H1 (cell line): ENCODE data around the gene SLC1A2. TPM values are rescaled to one million over a fixed set of nuclear protein-coding genes. Genes with fewer than 3 reads are reported as not detected.

Experiments used
- CTCF ChIA-PET: fragments of 300-600 bp; sonication (Branson Sonifier 250); formaldehyde crosslinking; loops from one replicate; lab custom pipeline; 2021; ENCODE audit not compliant: partially characterized antibody; lab: Charles Lee
- POLR2A ChIA-PET: fragments of 300-600 bp; sonication (Branson Sonifier 250); formaldehyde crosslinking; loops from one replicate; lab custom pipeline; 2021; ENCODE audit warnings: inconsistent platforms; ENCODE audit not compliant: partially characterized antibody; lab: Charles Lee
- DNase-seq, 2 experiments: peaks; one replicate each; pipeline versions ENCODE4 v3.0.0 to v3.0.0-alpha.2; 2010 to 2022; ENCODE audit warnings: low spot score in 2 of 2, low read depth in 1 of 2, mixed read lengths in 1 of 2
- FAIRE-seq: peaks from 2 replicates; lab custom pipeline; 2011; peaks lifted over from hg19 to GRCh38; lab: Jason Lieb, UNC
- H2AFZ ChIP-seq: 2 replicates; pipeline ENCODE4 v1.8.1; 2012; ENCODE audit warnings: low read length, inconsistent platforms
- H2AK5ac ChIP-seq: 2 replicates; pipeline ENCODE4 v1.6.1; 2013; ENCODE audit warnings: low read depth, low read length
- H2BK120ac ChIP-seq: replicated peaks from 2 replicates; pipeline ENCODE3; 2013; ENCODE audit warnings: low read depth, low read length, inconsistent platforms
- H2BK12ac ChIP-seq: 2 replicates; pipeline ENCODE4 v1.6.1; 2013; ENCODE audit warnings: low read depth, low read length
- H2BK15ac ChIP-seq: 2 replicates; pipeline ENCODE4 v1.6.1; 2013; ENCODE audit warnings: low read length
- H2BK20ac ChIP-seq: 2 replicates; pipeline ENCODE4 v1.6.1; 2013; ENCODE audit warnings: low read length
- H2BK5ac ChIP-seq: 2 replicates; pipeline ENCODE4 v1.6.1; 2013; ENCODE audit warnings: low read depth, low read length
- H3K14ac ChIP-seq: 2 replicates; pipeline ENCODE4 v1.6.1; 2013; ENCODE audit warnings: inconsistent platforms; ENCODE audit not compliant: insufficient read length
- H3K18ac ChIP-seq: 2 replicates; pipeline ENCODE4 v1.6.1; 2013; ENCODE audit warnings: low read length; ENCODE audit errors: extremely low read depth
- H3K23ac ChIP-seq: 2 replicates; pipeline ENCODE4 v1.6.1; 2013; ENCODE audit warnings: inconsistent platforms; ENCODE audit not compliant: insufficient read length
- H3K23me2 ChIP-seq: 2 replicates; pipeline ENCODE4 v1.6.1; 2013; ENCODE audit warnings: low read depth, low read length
- H3K27ac ChIP-seq: 2 replicates; pipeline ENCODE4 v1.6.1; 2011; ENCODE audit warnings: low read depth, low read length, inconsistent platforms
- H3K27me3 ChIP-seq, 4 experiments: replicated peaks in 1 of 4; 1 replicate in 1 of 4; 2 replicates in 3 of 4; pipeline versions ENCODE4 v1.6.1 to v1.8.1; 2011 to 2013; ENCODE audit warnings: low read length in 3 of 4, mild to moderate bottlenecking in 3 of 4, inconsistent platforms in 2 of 4, mixed read lengths in 2 of 4, moderate library complexity in 1 of 4; ENCODE audit not compliant: control insufficient read depth in 3 of 4, insufficient read depth in 3 of 4; ENCODE audit errors: extremely low read depth in 1 of 4
- H3K36me3 ChIP-seq, 4 experiments: 2 replicates each; pipeline versions ENCODE4 v1.6.1 to v1.8.1; 2011 to 2013; ENCODE audit warnings: mild to moderate bottlenecking in 4 of 4, low read length in 3 of 4, moderate library complexity in 2 of 4, control low read depth in 1 of 4, inconsistent platforms in 1 of 4; ENCODE audit not compliant: insufficient read depth in 4 of 4, control insufficient read depth in 2 of 4
- H3K4ac ChIP-seq: replicated peaks from 2 replicates; pipeline ENCODE3; 2013; ENCODE audit warnings: low read length, low read depth, mixed read lengths, inconsistent platforms; ENCODE audit not compliant: insufficient read length
- H3K4me1 ChIP-seq, 4 experiments: replicated peaks in 1 of 4; 1 replicate in 1 of 4; 2 replicates in 3 of 4; pipeline versions ENCODE4 v1.6.1 to v1.8.1; 2011 to 2013; ENCODE audit warnings: low read length in 3 of 4, inconsistent platforms in 2 of 4, mixed read lengths in 1 of 4; ENCODE audit not compliant: insufficient read depth in 4 of 4, control insufficient read depth in 3 of 4
- H3K4me2 ChIP-seq, 2 experiments: 2 replicates each; pipeline versions ENCODE4 v1.6.1 to v1.8.1; 2011 to 2013; ENCODE audit warnings: low read depth in 2 of 2, low read length in 2 of 2, control low read depth in 1 of 2, inconsistent platforms in 1 of 2, mild to moderate bottlenecking in 1 of 2; ENCODE audit not compliant: insufficient read depth in 1 of 2
- H3K4me3 ChIP-seq, 4 experiments: fragments of 200-600, 300-600 bp in 1 of 4; sonication (generic), shearing (Covaris generic), sonication (Bioruptor Twin) in 1 of 4; 2 replicates each; pipeline versions ENCODE4 v1.5.1 to v1.8.1; 2011 to 2016; ENCODE audit warnings: low read length in 4 of 4, low read depth in 3 of 4, control low read depth in 2 of 4, inconsistent platforms in 2 of 4, mild to moderate bottlenecking in 2 of 4, mixed read lengths in 1 of 4, moderate library complexity in 1 of 4; ENCODE audit not compliant: insufficient read depth in 2 of 4; ENCODE audit errors: extremely low read depth in 1 of 4
- H3K56ac ChIP-seq: replicated peaks from 2 replicates; pipeline ENCODE3; 2013; ENCODE audit warnings: low read depth, mild to moderate bottlenecking, mixed read lengths, low read length, inconsistent platforms; ENCODE audit not compliant: insufficient read length
- H3K79me1 ChIP-seq: 2 replicates; pipeline ENCODE4 v1.6.1; 2013; ENCODE audit warnings: low read depth, low read length, control low read depth
- H3K79me2 ChIP-seq, 2 experiments: 2 replicates each; pipeline versions ENCODE4 v1.6.1 to v1.8.1; 2012 to 2013; ENCODE audit warnings: low read length in 2 of 2, mild to moderate bottlenecking in 2 of 2, inconsistent platforms in 1 of 2; ENCODE audit not compliant: insufficient read depth in 2 of 2, control insufficient read depth in 1 of 2
- H3K9ac ChIP-seq, 4 experiments: replicated peaks in 1 of 4; 1 replicate in 1 of 4; 2 replicates in 3 of 4; pipeline versions ENCODE4 v1.6.1 to v1.8.1; 2011 to 2013; ENCODE audit warnings: low read depth in 3 of 4, low read length in 3 of 4, control low read depth in 2 of 4, mild to moderate bottlenecking in 2 of 4, moderate library complexity in 2 of 4, inconsistent platforms in 1 of 4; ENCODE audit errors: extremely low read depth in 1 of 4
- H3K9me3 ChIP-seq, 2 experiments: 2 replicates each; pipeline versions ENCODE4 v1.6.1 to v1.8.1; 2012 to 2013; ENCODE audit warnings: mild to moderate bottlenecking in 2 of 2, moderate library complexity in 2 of 2, control low read depth in 1 of 2, inconsistent platforms in 1 of 2, low read depth in 1 of 2, low read length in 1 of 2, mixed read lengths in 1 of 2; ENCODE audit not compliant: insufficient read depth in 2 of 2
- H4K20me1 ChIP-seq, 2 experiments: replicated peaks in 1 of 2; 2 replicates each; pipeline versions ENCODE3 to v1.8.1; 2011 to 2013; ENCODE audit warnings: inconsistent platforms in 2 of 2, low read length in 2 of 2, mild to moderate bottlenecking in 1 of 2; ENCODE audit not compliant: insufficient read depth in 2 of 2, control insufficient read depth in 1 of 2
- H4K5ac ChIP-seq: 2 replicates; pipeline ENCODE4 v1.6.1; 2013; ENCODE audit warnings: low read length, low read depth, mixed read lengths, inconsistent platforms; ENCODE audit not compliant: insufficient read length
- H4K8ac ChIP-seq: 2 replicates; pipeline ENCODE4 v1.8.0; 2013; ENCODE audit warnings: mild to moderate bottlenecking, moderate library complexity, low read length, inconsistent platforms; ENCODE audit not compliant: insufficient read depth; ENCODE audit errors: extremely low read depth
- H4K91ac ChIP-seq: replicated peaks from 2 replicates; pipeline ENCODE3; 2013; ENCODE audit warnings: low read length, mixed read lengths, inconsistent platforms; ENCODE audit not compliant: insufficient read length
- ASH2L ChIP-seq: fragments of 200-600, 300-600 bp; sonication (generic); IDR thresholded peaks from one replicate; pipeline ENCODE4 v1.7.1; 2017; ENCODE audit warnings: low read length
- CHD1 ChIP-seq: IDR thresholded peaks from 2 replicates; pipeline ENCODE4 v1.6.1; 2012; ENCODE audit warnings: low read depth, low read length, improper control_type of control experiment
- CTCF ChIP-seq, 3 experiments: IDR thresholded peaks; 1 replicate in 2 of 3; 2 replicates in 1 of 3; pipeline versions ENCODE4 v1.5.1 to v1.6.1; 2011; ENCODE audit warnings: low read length in 3 of 3, mild to moderate bottlenecking in 3 of 3, inconsistent platforms in 2 of 3, low read depth in 1 of 3, moderate library complexity in 1 of 3; ENCODE audit not compliant: insufficient read depth in 1 of 3; ENCODE audit errors: control extremely low read depth in 1 of 3
- HDAC2 ChIP-seq, 2 experiments: fragments of 300-600 bp in 1 of 2; sonication (generic) in 1 of 2; IDR thresholded peaks; 2 replicates each; pipeline ENCODE4 v1.6.1; 2011 to 2012; ENCODE audit warnings: low read depth in 2 of 2, low read length in 2 of 2, mild to moderate bottlenecking in 2 of 2, moderate library complexity in 2 of 2, borderline replicate concordance in 1 of 2, inconsistent platforms in 1 of 2
- HDAC6 ChIP-seq: IDR thresholded peaks from one replicate; pipeline ENCODE4 v1.7.1; 2012; ENCODE audit warnings: low read depth, mild to moderate bottlenecking, inconsistent platforms, low read length, moderate library complexity
- KDM5A ChIP-seq: fragments of 200-600 bp; IDR thresholded peaks from 2 replicates; pipeline ENCODE4 v1.7.1; 2012; ENCODE audit warnings: mild to moderate bottlenecking, low read length, inconsistent platforms, mixed read lengths
- POU5F1 ChIP-seq: IDR thresholded peaks from 2 replicates; pipeline ENCODE4 v1.6.1; 2011; ENCODE audit warnings: low read depth, mild to moderate bottlenecking, low read length, moderate library complexity
- RXRA ChIP-seq: IDR thresholded peaks from 2 replicates; pipeline ENCODE4 v1.6.1; 2011; ENCODE audit warnings: low read depth, mild to moderate bottlenecking, low read length, moderate library complexity; ENCODE audit not compliant: insufficient read depth
- SP4 ChIP-seq: IDR thresholded peaks from 2 replicates; pipeline ENCODE4 v1.6.1; 2012; ENCODE audit warnings: low read length, inconsistent platforms
- SUZ12 ChIP-seq: fragments of 200-600 bp; sonication (generic); IDR thresholded peaks from 2 replicates; pipeline ENCODE4 v1.6.1; 2012; ENCODE audit warnings: mild to moderate bottlenecking, inconsistent platforms, low read length, moderate library complexity, mixed read lengths
- TAF1 ChIP-seq: IDR thresholded peaks from 2 replicates; pipeline ENCODE4 v1.6.1; 2011; ENCODE audit warnings: mild to moderate bottlenecking, low read depth, low read length
- TEAD4 ChIP-seq: IDR thresholded peaks from 2 replicates; pipeline ENCODE4 v1.6.1; 2012; ENCODE audit warnings: low read depth, low read length, inconsistent platforms, mixed read lengths
- YY1 ChIP-seq: IDR thresholded peaks from 2 replicates; pipeline ENCODE4 v1.6.1; 2011; ENCODE audit warnings: low read depth, mild to moderate bottlenecking, low read length
- WGBS, 2 experiments: shearing (Covaris generic) in 1 of 2; methylation state at CpG; one replicate each; pipeline versions ENCODE4 v1.1.6 to v1.1.7; 2013 to 2015; ENCODE audit warnings: low lambda C conversion rate in 2 of 2, mixed read lengths in 2 of 2, inconsistent platforms in 1 of 2, low coverage in 1 of 2, missing lambda C conversion rate in 1 of 2; ENCODE audit not compliant: insufficient replicate concordance in 2 of 2, insufficient coverage in 1 of 2, insufficient read length in 1 of 2; ENCODE audit errors: extremely low coverage in 1 of 2, missing lambda C conversion rate in 1 of 2; 5-methylcytosine and 5-hydroxymethylcytosine counted together
- polyA plus RNA-seq, 7 experiments: library from polyadenylated mRNA; depleted of rRNA in 3 of 7; stranded (reverse) in 5 of 7; unstranded in 2 of 7; fragments of >200 nt in 5 of 7; fragments of 200-250 nt in 2 of 7; gene quantifications; 1 replicate in 5 of 7; 2 replicates in 1 of 7; 4 replicates in 1 of 7; pipeline versions ENCODE4 v1.2.1 to v1.2.3, GENCODE V29; 2011 to 2013; ENCODE audit warnings: missing spikeins in 2 of 7, mixed read lengths in 2 of 7
- total RNA-seq: library from RNA; stranded (reverse); fragmentation: NEBNext Ultra II Directional; extraction: Animal tissue kit (Norgen Biotek cat#: 25700); gene quantifications from 2 replicates; pipeline ENCODE4 v1.2.1, GENCODE V29; 2021

SLC1A2 gene
- total and polyA plus RNA-seq, 2 of the 8 experiments (the other 6 are each of a cell fraction or from before 2014, with no cell fraction given), result 0.57 to 1.2 TPM

GRCh38 chr11:35383953-35384352 lies 35.4 kb downstream of the SLC1A2 start:
- Histone ChIP-seq H3K9ac (no peak overlapping the region), H2BK20ac (no peak overlapping the region), H3K14ac (no peak overlapping the region), H4K8ac (no peak overlapping the region), H3K27me3 (no peaks in the 10 kb centered on the region), H3K79me2 (no peaks in the 10 kb centered on the region), H3K79me1 (no peaks in the 10 kb centered on the region), H3K36me3 (no peaks in the 10 kb centered on the region), H3K23ac (no peak overlapping the region), H2BK12ac (no peak overlapping the region), H3K4me3 (no peak overlapping the region), H3K9me3 (no peaks in the 10 kb centered on the region), H3K4me2 (no peak overlapping the region), H3K18ac (no peak overlapping the region), H2AFZ (no peak overlapping the region), H3K4me1 (no peaks in the 10 kb centered on the region; a peak in 2 of 7 replicates), H2BK5ac (no peak overlapping the region), H3K4ac (no peak overlapping the region), H2AK5ac (no peak overlapping the region), H3K27ac (no peak overlapping the region), H4K5ac (no peak overlapping the region), H2BK15ac (no peak overlapping the region), H3K56ac (no peak overlapping the region), H4K91ac (no peak overlapping the region), H3K23me2 (no peaks in the 10 kb centered on the region), H4K20me1 (no peaks in the 10 kb centered on the region), H2BK120ac (no peak overlapping the region)
- ChIA-PET CTCF (no interaction called here), POLR2A (no interaction called here)
- no peak for FAIRE-seq
- no peak for DNase-seq
- WGBS, 2 experiments, result 92% methylated on average over 5 of the region's 5 CpGs; no CpG with 5 or more reads in 1 of the 2 experiments
- TF ChIP-seq SUZ12 (no peak), HDAC6 (no peak), POU5F1 (no peak), KDM5A (no peak), SP4 (no peak), TEAD4 (no peak), CTCF (IDR thresholded peaks at IDR 0.05; ENCODE audit: control extremely low read depth in 1 of 3, insufficient read depth in 1 of 3, low read depth in 1 of 3, low read length in 3 of 3) (no peak), HDAC2 (IDR thresholded peaks at IDR 0.05; ENCODE audit: borderline replicate concordance in 1 of 2, low read depth in 2 of 2, low read length in 2 of 2) (no peak), ASH2L (no peak), RXRA (no peak), YY1 (no peak), TAF1 (no peak), CHD1 (no peak)
